Caco-2 (cell line): ENCODE data around the gene ADARB2. TPM values are rescaled to one million over a fixed set of nuclear protein-coding genes. Genes with fewer than 3 reads are reported as not detected.

Experiments
- BruUV-seq: library from RNA; stranded (reverse); fragments of 400-500 nt; replicated peaks from 2 replicates; lab custom pipeline; 2021; lab: Mats Ljungman, UMichigan
- CTCF ChIA-PET: fragments of 300-600 bp; sonication (Branson Sonifier 250); formaldehyde crosslinking; loops from one replicate; lab custom pipeline; 2022; ENCODE audit warnings: antibody characterized with exemption; lab: Charles Lee
- POLR2A ChIA-PET: fragments of 300-600 bp; sonication (Branson Sonifier 250); formaldehyde crosslinking; loops from one replicate; lab custom pipeline; 2022; ENCODE audit warnings: antibody characterized with exemption; lab: Charles Lee
- DNase-seq, 2 experiments: peaks; one replicate each; pipeline versions ENCODE4 v3.0.0 to v3.0.0-alpha.2; 2020 to 2022
- H3K27me3 ChIP-seq: replicated peaks from 2 replicates; pipeline ENCODE4 v1.6.0; 2011; ENCODE audit warnings: low read length; ENCODE audit not compliant: control insufficient read depth, insufficient read depth
- H3K36me3 ChIP-seq: 2 replicates; pipeline ENCODE4 v1.5.1; 2011; ENCODE audit warnings: low read length; ENCODE audit not compliant: control insufficient read depth, insufficient read depth
- H3K4me1 ChIP-seq: fragments of 250-450 bp; sonication (Bioruptor Pico); 2 replicates; pipeline ENCODE4 v1.5.1; 2020; ENCODE audit warnings: mild to moderate bottlenecking
- H3K4me3 ChIP-seq: 2 replicates; pipeline ENCODE4 v1.5.1; 2011; ENCODE audit warnings: low read depth, mild to moderate bottlenecking, control low read depth, low read length
- H3K9me3 ChIP-seq: fragments of 250-450 bp; sonication (Bioruptor Pico); 2 replicates; pipeline ENCODE4 v1.5.1; 2020; ENCODE audit warnings: mild to moderate bottlenecking, moderate library complexity
- H3K27ac Mint-ChIP-seq: one replicate; pipeline ENCODE4 v1.8.0; 2022; ENCODE audit warnings: mixed read lengths; ENCODE audit not compliant: unreplicated experiment
- H3K27me3 Mint-ChIP-seq: one replicate; pipeline ENCODE4 v1.8.0; 2022; ENCODE audit warnings: mixed read lengths; ENCODE audit not compliant: insufficient read depth, unreplicated experiment
- H3K36me3 Mint-ChIP-seq: one replicate; pipeline ENCODE4 v1.8.0; 2022; ENCODE audit warnings: mild to moderate bottlenecking, mixed read lengths; ENCODE audit not compliant: insufficient read depth, unreplicated experiment
- H3K4me1 Mint-ChIP-seq: one replicate; pipeline ENCODE4 v1.8.0; 2022; ENCODE audit warnings: low read depth, mixed read lengths; ENCODE audit not compliant: unreplicated experiment
- H3K4me3 Mint-ChIP-seq: one replicate; pipeline ENCODE4 v1.8.0; 2022; ENCODE audit warnings: mild to moderate bottlenecking, moderate library complexity, mixed read lengths; ENCODE audit not compliant: unreplicated experiment
- H3K9me3 Mint-ChIP-seq: one replicate; pipeline ENCODE4 v1.8.0; 2022; ENCODE audit warnings: mixed read lengths; ENCODE audit not compliant: unreplicated experiment
- CTCF ChIP-seq, 2 experiments: fragments of 200-600 bp in 1 of 2; IDR thresholded peaks; 1 replicate in 1 of 2; 2 replicates in 1 of 2; pipeline versions ENCODE4 v1.5.1 to v1.8.0; 2011 to 2022; ENCODE audit warnings: antibody characterized with exemption in 1 of 2, control low read depth in 1 of 2, inconsistent platforms in 1 of 2, low read depth in 1 of 2, low read length in 1 of 2, mild to moderate bottlenecking in 1 of 2, moderate library complexity in 1 of 2; ENCODE audit not compliant: insufficient read depth in 1 of 2, severe bottlenecking in 1 of 2, unreplicated experiment in 1 of 2
- intact Hi-C: fragments of 100-400 bp; cut with micrococcal nuclease; formaldehyde crosslinking; loops from one replicate; pipeline ENCODE4 v1.10.0; 2022; ENCODE audit not compliant: unreplicated experiment
- total RNA-seq: library from RNA; stranded (reverse); gene quantifications from 2 replicates; pipeline ENCODE4 v1.2.3, GENCODE V29; 2022

Gene ADARB2
- total RNA-seq, 1 experiment from 2014 or later: 0.27 TPM

- intact Hi-C loops: loop anchor here (5.0 kb wide), 2 partner anchors 196 to 226 kb away; no protein-coding TSS in a partner anchor
- DNase-seq: no peak
- H3K27me3 Mint-ChIP-seq: peaks cover 4% of the 10 kb centered on the region
- Histone ChIP-seq H3K9me3 (no peaks in the 10 kb centered on the region), H3K4me1 (no peaks in the 10 kb centered on the region), H3K27me3 (no peaks in the 10 kb centered on the region), H3K4me3 (no peak overlapping the region), H3K36me3 (no peaks in the 10 kb centered on the region)
- no peaks in the 10 kb centered on the region for H3K4me1 Mint-ChIP-seq
- TF ChIP-seq CTCF (IDR thresholded peaks at IDR 0.05; ENCODE audit: insufficient read depth in 1 of 2, low read depth in 1 of 2, low read length in 1 of 2, severe bottlenecking in 1 of 2, unreplicated experiment in 1 of 2): no peak
- no peaks in the 10 kb centered on the region for H3K9me3 Mint-ChIP-seq
- POLR2A ChIA-PET: interaction anchor here (0.9 kb wide), 1 partner anchor 319 kb away, joined by 5 read pairs; the partner anchor contains the start of gene IDI1
- H3K27ac Mint-ChIP-seq: peak overlapping the region; percentile 36
- BruUV-seq: no TSS peak
- CTCF ChIA-PET: interaction anchor here (0.6 to 1.5 kb wide), 10 partner anchors 9 to 258 kb away, joined by 3 to 18 read pairs (median 6); no protein-coding TSS in a partner anchor
- H3K4me3 Mint-ChIP-seq: no peak overlapping the region
- peaks cover 6% of the 10 kb centered on the region for H3K36me3 Mint-ChIP-seq
Observed at GRCh38 chr10:1367938-1368841, 369.1 kb downstream of the ADARB2 start.

- POLR2A ChIA-PET: no interaction called here
- intact Hi-C loops: loop anchor here (5.0 kb wide), 2 partner anchors 195 to 225 kb away; no protein-coding TSS in a partner anchor
- Histone ChIP-seq H3K9me3 (no peaks in the 10 kb centered on the region), H3K4me1 (no peaks in the 10 kb centered on the region), H3K27me3 (no peaks in the 10 kb centered on the region), H3K36me3 (no peaks in the 10 kb centered on the region), H3K4me3 (no peak overlapping the region)
- DNase-seq: no peak
- Mint-ChIP-seq H3K36me3 (peaks cover 6% of the 10 kb centered on the region), H3K4me3 (no peak overlapping the region), H3K9me3 (no peaks in the 10 kb centered on the region), H3K27me3 (peaks cover 4% of the 10 kb centered on the region), H3K4me1 (no peaks in the 10 kb centered on the region), H3K27ac (no peak overlapping the region)
- CTCF ChIA-PET: no interaction called here
- BruUV-seq: no TSS peak
- TF ChIP-seq CTCF (IDR thresholded peaks at IDR 0.05; ENCODE audit: insufficient read depth in 1 of 2, low read depth in 1 of 2, low read length in 1 of 2, severe bottlenecking in 1 of 2, unreplicated experiment in 1 of 2): no peak
Observed at GRCh38 chr10:1366811-1367425, 370.4 kb downstream of the ADARB2 start.

- Histone ChIP-seq H3K36me3 (no peaks in the 10 kb centered on the region), H3K4me3 (no peak overlapping the region), H3K9me3 (no peaks in the 10 kb centered on the region), H3K4me1 (no peaks in the 10 kb centered on the region), H3K27me3 (no peaks in the 10 kb centered on the region)
- intact Hi-C loops: loop anchor here (5.0 kb wide), 2 partner anchors 194 to 224 kb away; no protein-coding TSS in a partner anchor
- no peak for TF ChIP-seq CTCF (IDR thresholded peaks at IDR 0.05; ENCODE audit: insufficient read depth in 1 of 2, low read depth in 1 of 2, low read length in 1 of 2, severe bottlenecking in 1 of 2, unreplicated experiment in 1 of 2)
- Mint-ChIP-seq H3K4me3 (no peak overlapping the region), H3K27me3 (peaks cover 4% of the 10 kb centered on the region), H3K36me3 (peaks cover 6% of the 10 kb centered on the region), H3K27ac (no peak overlapping the region), H3K9me3 (no peaks in the 10 kb centered on the region), H3K4me1 (peaks cover 2% of the 10 kb centered on the region)
- POLR2A ChIA-PET: no interaction called here
- BruUV-seq: no TSS peak
- DNase-seq: no peak
- CTCF ChIA-PET: no interaction called here
Observed at GRCh38 chr10:1366322-1366691, 371.0 kb downstream of the ADARB2 start.
